Measurements from ENCODE around the gene CCDC175. TPM values are rescaled to one million over a fixed set of nuclear protein-coding genes. Genes with fewer than 3 reads are reported as not detected.

Gene CCDC175
- total RNA-seq, 1 donor from 2014 or later: not detected

- Histone ChIP-seq H3K4me3 (no peak overlapping the region), H3K9me3 (no peaks in the 10 kb centered on the region), H3K4me1 (no peaks in the 10 kb centered on the region), H3K36me3 (no peaks in the 10 kb centered on the region), H3K27ac (no peak overlapping the region), H3K27me3 (no peaks in the 10 kb centered on the region)
- no peak for DNase-seq (ENCODE audit: extremely low spot score in 2 of 2)
- TF ChIP-seq CTCF (IDR thresholded peaks at IDR 0.05) (no peak), POLR2A (IDR thresholded peaks at IDR 0.05) (no peak), POLR2AphosphoS5 (IDR thresholded peaks at IDR 0.05; ENCODE audit: insufficient read depth in 1 of 2, low read depth in 1 of 2) (no peak)
- intact Hi-C loops (cut with DNase I): no loop called here
These were observed 6.5 kb downstream of the CCDC175 start for GRCh38 chr14:59570122-59570521.

- TF ChIP-seq POLR2AphosphoS5 (IDR thresholded peaks at IDR 0.05; ENCODE audit: insufficient read depth in 1 of 2, low read depth in 1 of 2) (no peak), POLR2A (IDR thresholded peaks at IDR 0.05) (no peak), CTCF (IDR thresholded peaks at IDR 0.05) (no peak)
- no peaks in the 10 kb centered on the region for H3K4me1 ChIP-seq
- DNase-seq (ENCODE audit: extremely low spot score in 2 of 2): no peak
- H3K27me3 ChIP-seq: no peaks in the 10 kb centered on the region
- no peak overlapping the region for H3K27ac ChIP-seq
- intact Hi-C loops (cut with DNase I): no loop called here
- H3K9me3 ChIP-seq: no peaks in the 10 kb centered on the region
- H3K36me3 ChIP-seq: no peaks in the 10 kb centered on the region
- no peak overlapping the region for H3K4me3 ChIP-seq
These were observed 9.9 kb downstream of the CCDC175 start for GRCh38 chr14:59566725-59567124.

- H3K27ac ChIP-seq: no peak overlapping the region
- TF ChIP-seq POLR2A (IDR thresholded peaks at IDR 0.05) (no peak), CTCF (IDR thresholded peaks at IDR 0.05) (no peak), POLR2AphosphoS5 (IDR thresholded peaks at IDR 0.05; ENCODE audit: insufficient read depth in 1 of 2, low read depth in 1 of 2) (no peak)
- no peak overlapping the region for H3K4me3 ChIP-seq
- DNase-seq (ENCODE audit: extremely low spot score in 2 of 2): no peak
- intact Hi-C loops (cut with DNase I): no loop called here
- no peaks in the 10 kb centered on the region for H3K4me1 ChIP-seq
- no peaks in the 10 kb centered on the region for H3K27me3 ChIP-seq
- H3K36me3 ChIP-seq: no peaks in the 10 kb centered on the region
- H3K9me3 ChIP-seq: no peaks in the 10 kb centered on the region
These were observed 10.3 kb downstream of the CCDC175 start for GRCh38 chr14:59566296-59566695.

GRCh38 chr14:59565087-59565486 is 11.5 kb downstream of the CCDC175 start:
- intact Hi-C loops (cut with DNase I): no loop called here
- no peak overlapping the region for H3K4me3 ChIP-seq

GRCh38 chr14:59564366-59564765 is 12.2 kb downstream of the CCDC175 start:
- no peak overlapping the region for H3K27ac ChIP-seq
- H3K4me1 ChIP-seq: no peaks in the 10 kb centered on the region
- H3K9me3 ChIP-seq: no peaks in the 10 kb centered on the region
- no peak overlapping the region for H3K4me3 ChIP-seq
- H3K36me3 ChIP-seq: no peaks in the 10 kb centered on the region
- TF ChIP-seq POLR2AphosphoS5 (IDR thresholded peaks at IDR 0.05; ENCODE audit: insufficient read depth in 1 of 2, low read depth in 1 of 2): no peak
- TF ChIP-seq CTCF (IDR thresholded peaks at IDR 0.05): no peak
- no peak for TF ChIP-seq POLR2A (IDR thresholded peaks at IDR 0.05)
- DNase-seq (ENCODE audit: extremely low spot score in 2 of 2): no peak
- intact Hi-C loops (cut with DNase I): no loop called here
- no peaks in the 10 kb centered on the region for H3K27me3 ChIP-seq

More at GRCh38 chr14:59565087-59565486, 11.5 kb downstream of the CCDC175 start:
- TF ChIP-seq POLR2A (IDR thresholded peaks at IDR 0.05) (no peak), CTCF (IDR thresholded peaks at IDR 0.05) (no peak), POLR2AphosphoS5 (IDR thresholded peaks at IDR 0.05; ENCODE audit: insufficient read depth in 1 of 2, low read depth in 1 of 2) (no peak)
- H3K36me3 ChIP-seq: no peaks in the 10 kb centered on the region
- no peaks in the 10 kb centered on the region for H3K4me1 ChIP-seq
- no peak for DNase-seq (ENCODE audit: extremely low spot score in 2 of 2)
- no peaks in the 10 kb centered on the region for H3K9me3 ChIP-seq
- H3K27ac ChIP-seq: no peak overlapping the region
- no peaks in the 10 kb centered on the region for H3K27me3 ChIP-seq

Measured in vagina (tissue), 2 donors.